ENCODE data around the gene NRXN3.
A peak's percentile ranks its signal among the peaks of the same experiment; 100 is the strongest.

NRXN3 gene

GRCh38 chr14:79037106-79037505, 866.9 kb downstream of the NRXN3 start:
- no peak for DNase-seq (ENCODE audit: low read depth)
- TF ChIP-seq, protein P1, sequence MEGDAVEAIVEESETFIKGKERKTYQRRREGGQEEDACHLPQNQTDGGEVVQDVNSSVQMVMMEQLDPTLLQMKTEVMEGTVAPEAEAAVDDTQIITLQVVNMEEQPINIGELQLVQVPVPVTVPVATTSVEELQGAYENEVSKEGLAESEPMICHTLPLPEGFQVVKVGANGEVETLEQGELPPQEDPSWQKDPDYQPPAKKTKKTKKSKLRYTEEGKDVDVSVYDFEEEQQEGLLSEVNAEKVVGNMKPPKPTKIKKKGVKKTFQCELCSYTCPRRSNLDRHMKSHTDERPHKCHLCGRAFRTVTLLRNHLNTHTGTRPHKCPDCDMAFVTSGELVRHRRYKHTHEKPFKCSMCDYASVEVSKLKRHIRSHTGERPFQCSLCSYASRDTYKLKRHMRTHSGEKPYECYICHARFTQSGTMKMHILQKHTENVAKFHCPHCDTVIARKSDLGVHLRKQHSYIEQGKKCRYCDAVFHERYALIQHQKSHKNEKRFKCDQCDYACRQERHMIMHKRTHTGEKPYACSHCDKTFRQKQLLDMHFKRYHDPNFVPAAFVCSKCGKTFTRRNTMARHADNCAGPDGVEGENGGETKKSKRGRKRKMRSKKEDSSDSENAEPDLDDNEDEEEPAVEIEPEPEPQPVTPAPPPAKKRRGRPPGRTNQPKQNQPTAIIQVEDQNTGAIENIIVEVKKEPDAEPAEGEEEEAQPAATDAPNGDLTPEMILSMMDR (IDR thresholded peaks at IDR 0.05; ENCODE audit: low read depth, low read length, missing control alignments), result no peak
- no peak overlapping the region for H3K4me3 ChIP-seq (ENCODE audit: low read depth, low read length)
- in situ Hi-C loops (cut with HindIII; ENCODE audit: low sequenced_read_pairs), result no loop called here

DNA sequence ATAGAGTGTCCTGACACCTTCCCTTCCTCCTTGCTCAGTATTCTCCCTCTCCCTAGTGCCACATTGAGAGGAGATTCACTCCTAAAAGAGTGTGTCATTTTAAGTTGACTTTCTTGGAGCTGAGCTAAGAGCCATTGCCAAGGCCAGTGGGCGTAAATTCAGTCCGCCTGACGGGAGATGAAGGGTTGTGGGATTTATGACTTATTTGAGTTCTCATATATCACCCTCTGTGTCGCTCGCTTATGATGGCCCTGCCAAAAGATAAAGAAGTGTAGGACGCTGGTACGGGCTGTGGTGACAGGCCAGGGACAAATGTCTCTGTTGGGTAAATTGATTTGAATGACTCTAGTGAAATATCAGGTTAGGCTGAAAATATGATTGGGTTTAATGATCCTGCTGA, 867.4 kb downstream of the NRXN3 start:
- TF ChIP-seq, protein P1 (IDR thresholded peaks at IDR 0.05; ENCODE audit: low read depth, low read length, missing control alignments), result no peak
- H3K4me3 ChIP-seq (ENCODE audit: low read depth, low read length), result no peak overlapping the region
- in situ Hi-C loops (cut with HindIII; ENCODE audit: low sequenced_read_pairs), result no loop called here
- DNase-seq (ENCODE audit: low read depth), result no peak

DNA sequence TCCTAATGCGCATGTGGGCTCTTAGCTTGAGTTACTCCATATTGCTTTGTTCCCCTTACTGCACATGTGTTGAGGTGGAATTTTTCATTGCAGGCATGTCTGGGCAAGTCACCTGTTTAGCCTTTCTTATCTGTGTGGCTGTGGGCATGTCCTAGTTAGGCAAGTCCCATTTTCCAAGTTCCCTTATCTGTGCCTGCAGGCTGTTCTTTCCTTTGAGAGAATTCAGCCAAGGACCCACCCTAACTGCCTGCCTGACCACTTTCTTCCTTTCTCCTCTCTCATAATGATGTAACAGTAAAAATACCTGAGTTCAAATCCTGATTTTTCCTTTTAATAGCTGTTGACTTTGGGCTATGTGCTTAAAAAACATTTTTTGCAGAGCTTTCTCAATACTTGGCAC, 870.6 kb downstream of the NRXN3 start:
- DNase-seq (ENCODE audit: low read depth), result no peak
- no peak overlapping the region for H3K4me3 ChIP-seq (ENCODE audit: low read depth, low read length)
- in situ Hi-C loops (cut with HindIII; ENCODE audit: low sequenced_read_pairs), result no loop called here
- TF ChIP-seq, protein P1 (IDR thresholded peaks at IDR 0.05; ENCODE audit: low read depth, low read length, missing control alignments), result no peak

- TF ChIP-seq, protein P1 (IDR thresholded peaks at IDR 0.05; ENCODE audit: low read depth, low read length, missing control alignments), result no peak
- H3K4me3 ChIP-seq (ENCODE audit: low read depth, low read length), result no peak overlapping the region
- DNase-seq (ENCODE audit: low read depth), result no peak
- in situ Hi-C loops (cut with HindIII; ENCODE audit: low sequenced_read_pairs), result no loop called here
Observed at GRCh38 chr14:79043194-79043889, 873.2 kb downstream of the NRXN3 start.

- in situ Hi-C loops (cut with HindIII; ENCODE audit: low sequenced_read_pairs), result no loop called here
- peak; percentile 83 for DNase-seq (ENCODE audit: low read depth)
- TF ChIP-seq, protein P1 (IDR thresholded peaks at IDR 0.05; ENCODE audit: low read depth, low read length, missing control alignments), result no peak
- H3K4me3 ChIP-seq (ENCODE audit: low read depth, low read length), result no peak overlapping the region
Observed at GRCh38 chr14:79044894-79045624, 874.9 kb downstream of the NRXN3 start.

DNA sequence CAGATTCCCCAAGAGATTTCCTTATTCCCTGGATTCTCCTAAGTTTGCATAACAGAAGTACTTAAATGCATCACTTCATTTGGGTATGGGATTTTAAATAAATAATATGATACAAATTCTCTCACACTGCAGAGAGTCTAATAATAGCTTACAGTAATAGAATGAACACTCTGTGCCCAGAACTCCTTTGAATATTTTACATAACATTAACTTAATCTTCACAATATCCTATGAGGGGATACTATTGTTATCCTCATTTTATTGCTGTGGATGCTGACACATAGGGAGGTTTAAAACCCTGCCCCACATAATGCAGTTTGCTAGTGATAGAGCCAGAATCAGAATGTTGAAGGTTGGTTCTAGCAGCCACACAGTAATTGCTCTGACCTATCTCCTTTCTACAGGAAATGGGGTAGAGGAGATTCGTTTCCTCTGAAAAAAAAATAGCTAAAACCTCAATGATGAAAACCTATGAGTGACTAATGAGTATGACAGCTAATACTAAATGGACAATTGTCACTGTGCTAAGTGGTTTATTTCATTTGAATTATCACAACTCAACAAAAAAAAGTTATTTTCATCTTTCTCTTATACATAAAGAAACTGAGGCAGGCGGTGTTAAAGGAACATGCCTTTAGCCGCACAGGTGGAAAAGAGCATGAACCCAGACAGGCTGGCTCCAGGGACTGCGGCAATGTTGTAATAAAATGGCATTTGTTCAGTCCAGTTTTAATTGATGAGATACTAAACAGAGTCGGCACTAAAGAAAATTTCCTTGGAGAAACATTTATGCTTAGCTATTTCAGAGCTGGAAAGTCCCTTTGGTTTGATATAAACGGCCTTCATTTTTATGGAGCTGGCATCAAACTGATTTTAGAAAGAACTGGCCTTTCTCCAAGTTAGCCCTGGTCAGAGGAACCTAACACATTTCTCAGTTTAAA, 880.9 kb downstream of the NRXN3 start:
- in situ Hi-C loops (cut with HindIII; ENCODE audit: low sequenced_read_pairs), result no loop called here
- DNase-seq (ENCODE audit: low read depth), result no peak

More for the DNA sequence above, 880.9 kb downstream of the NRXN3 start:
- no peak overlapping the region for H3K4me3 ChIP-seq (ENCODE audit: low read depth, low read length)
- TF ChIP-seq, protein P1 (IDR thresholded peaks at IDR 0.05; ENCODE audit: low read depth, low read length, missing control alignments), result no peak

Measured in astrocyte of the cerebellum (primary cell).